ENCODE measurements around the gene ARHGEF2.

DNA sequence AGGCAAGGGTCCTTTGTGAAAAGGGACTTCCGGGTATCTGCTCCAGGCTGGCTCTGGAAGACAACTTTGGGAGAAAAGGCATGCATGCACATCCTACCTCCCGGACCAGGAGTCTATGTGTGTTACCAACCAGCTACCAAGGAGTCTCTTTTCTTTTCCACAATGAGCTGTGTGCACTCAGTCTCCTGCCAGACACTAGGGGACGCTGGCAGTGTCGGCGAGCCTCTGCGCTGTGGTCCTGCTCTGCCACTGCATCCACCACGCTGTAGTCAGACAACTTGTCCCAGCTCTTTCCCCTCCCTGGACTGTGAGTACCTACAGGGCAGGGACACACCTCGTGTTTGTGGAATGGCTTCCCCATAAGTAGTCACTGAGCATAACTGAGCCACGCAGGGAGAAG, 47.5 kb upstream of the ARHGEF2 start:
- TF ChIP-seq CTCF (conservative IDR thresholded peaks at IDR 0.05 in 1 of 2, IDR thresholded peaks at IDR 0.05 in 1 of 2; ENCODE audit: low read depth in 1 of 2, low read length in 2 of 2): peak; percentile 52 to 78
- TF ChIP-seq EZH2 (IDR thresholded peaks at IDR 0.05; ENCODE audit: low read length, missing control alignments): no peak

Measured in fibroblast of lung (primary cell).